Measurements from ENCODE around the gene PCYOX1L.

The PCYOX1L gene

DNA sequence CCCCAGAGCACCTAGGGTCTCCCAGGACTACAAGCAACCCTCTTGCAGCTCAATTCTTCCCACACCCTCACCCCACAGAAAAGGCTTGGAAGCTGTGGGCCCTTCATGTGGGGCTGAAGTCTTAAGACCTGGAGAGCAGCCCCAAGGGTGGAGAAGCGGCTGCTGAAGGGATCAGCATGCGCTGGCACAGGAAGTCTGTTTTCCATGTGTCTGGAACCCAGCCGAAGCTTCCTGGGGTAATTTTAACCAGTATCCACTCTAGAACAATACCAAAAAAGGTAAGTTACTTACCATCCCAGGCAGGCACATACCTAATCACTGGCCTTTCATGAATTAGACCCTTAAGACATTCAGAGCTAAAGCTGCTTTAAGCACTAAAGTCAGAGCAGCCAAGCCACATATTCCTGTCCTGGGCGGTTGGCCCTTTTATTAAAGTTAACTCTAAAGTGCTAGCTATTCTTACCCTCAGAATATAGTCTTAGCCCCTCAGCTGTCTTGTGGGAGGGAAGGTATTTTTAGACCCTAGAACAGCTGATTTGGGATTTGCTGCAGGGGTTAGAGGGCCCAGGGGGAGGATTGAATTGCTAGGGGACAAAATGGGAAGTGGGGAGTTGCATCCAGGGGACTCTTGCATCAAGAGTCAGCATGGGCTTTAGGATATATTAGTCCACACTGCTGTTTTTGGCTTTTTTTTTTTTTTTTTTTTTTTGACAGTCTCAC, 14.4 kb downstream of the PCYOX1L start:
- no peaks in the 10 kb centered on the region for H3K9me3 ChIP-seq (ENCODE audit: control insufficient read depth, low read length)
- H3K9ac ChIP-seq (ENCODE audit: low read length), result no peak overlapping the region
- no peaks in the 10 kb centered on the region for H3K27me3 ChIP-seq (ENCODE audit: control insufficient read depth, insufficient read depth, low read length)
- H3K4me3 ChIP-seq (ENCODE audit: low read length), result no peak overlapping the region
- peaks cover 6% of the 10 kb centered on the region for H3K4me1 ChIP-seq (ENCODE audit: control insufficient read depth, insufficient read depth, low read length)
- no peaks in the 10 kb centered on the region for H3K36me3 ChIP-seq (ENCODE audit: control insufficient read depth, insufficient read depth, low read length)

GRCh38 chr5:149372932-149373331, 15.1 kb downstream of the PCYOX1L start:
- H3K4me3 ChIP-seq (ENCODE audit: low read length), result no peak overlapping the region
- H3K27me3 ChIP-seq (ENCODE audit: control insufficient read depth, insufficient read depth, low read length), result no peaks in the 10 kb centered on the region
- no peaks in the 10 kb centered on the region for H3K36me3 ChIP-seq (ENCODE audit: control insufficient read depth, insufficient read depth, low read length)
- H3K9ac ChIP-seq (ENCODE audit: low read length), result no peak overlapping the region
- H3K9me3 ChIP-seq (ENCODE audit: control insufficient read depth, low read length), result no peaks in the 10 kb centered on the region
- H3K4me1 ChIP-seq (ENCODE audit: control insufficient read depth, insufficient read depth, low read length), result no peaks in the 10 kb centered on the region

GRCh38 chr5:149374303-149374702, 16.5 kb downstream of the PCYOX1L start:
- Histone ChIP-seq H3K36me3 (ENCODE audit: control insufficient read depth, insufficient read depth, low read length) (no peaks in the 10 kb centered on the region), H3K9ac (ENCODE audit: low read length) (no peak overlapping the region), H3K27me3 (ENCODE audit: control insufficient read depth, insufficient read depth, low read length) (no peaks in the 10 kb centered on the region), H3K9me3 (ENCODE audit: control insufficient read depth, low read length) (no peaks in the 10 kb centered on the region), H3K4me3 (ENCODE audit: low read length) (no peak overlapping the region), H3K4me1 (ENCODE audit: control insufficient read depth, insufficient read depth, low read length) (no peaks in the 10 kb centered on the region)

GRCh38 chr5:149374801-149375200, 17.0 kb downstream of the PCYOX1L start:
- Histone ChIP-seq H3K4me3 (ENCODE audit: low read length) (no peak overlapping the region), H3K9me3 (ENCODE audit: control insufficient read depth, low read length) (no peaks in the 10 kb centered on the region), H3K4me1 (ENCODE audit: control insufficient read depth, insufficient read depth, low read length) (no peaks in the 10 kb centered on the region), H3K9ac (ENCODE audit: low read length) (no peak overlapping the region), H3K27me3 (ENCODE audit: control insufficient read depth, insufficient read depth, low read length) (no peaks in the 10 kb centered on the region), H3K36me3 (ENCODE audit: control insufficient read depth, insufficient read depth, low read length) (no peaks in the 10 kb centered on the region)

DNA sequence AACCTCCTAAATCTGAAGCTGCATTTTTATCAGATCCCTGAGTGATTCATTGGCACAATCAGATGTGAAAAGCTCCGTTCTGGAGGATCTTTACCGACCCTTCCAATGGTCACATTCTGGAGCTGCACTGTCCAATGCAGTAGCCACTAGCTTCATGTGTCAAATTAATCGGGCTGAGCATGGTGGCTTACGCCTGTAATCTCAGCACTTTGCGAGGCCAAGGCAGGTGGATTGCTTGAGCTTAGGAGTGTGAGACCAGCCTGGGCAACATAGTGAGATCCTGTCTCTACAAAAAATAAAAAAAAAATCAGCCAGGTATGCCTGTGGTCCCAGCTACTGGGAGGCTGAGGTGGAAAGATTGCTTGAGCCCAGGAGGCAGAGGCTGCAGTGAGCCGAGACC, 17.6 kb downstream of the PCYOX1L start:
- Histone ChIP-seq H3K27me3 (ENCODE audit: control insufficient read depth, insufficient read depth, low read length) (no peaks in the 10 kb centered on the region), H3K9me3 (ENCODE audit: control insufficient read depth, low read length) (no peaks in the 10 kb centered on the region), H3K9ac (ENCODE audit: low read length) (no peak overlapping the region), H3K36me3 (ENCODE audit: control insufficient read depth, insufficient read depth, low read length) (no peaks in the 10 kb centered on the region), H3K4me3 (ENCODE audit: low read length) (no peak overlapping the region), H3K4me1 (ENCODE audit: control insufficient read depth, insufficient read depth, low read length) (no peaks in the 10 kb centered on the region)

DNA sequence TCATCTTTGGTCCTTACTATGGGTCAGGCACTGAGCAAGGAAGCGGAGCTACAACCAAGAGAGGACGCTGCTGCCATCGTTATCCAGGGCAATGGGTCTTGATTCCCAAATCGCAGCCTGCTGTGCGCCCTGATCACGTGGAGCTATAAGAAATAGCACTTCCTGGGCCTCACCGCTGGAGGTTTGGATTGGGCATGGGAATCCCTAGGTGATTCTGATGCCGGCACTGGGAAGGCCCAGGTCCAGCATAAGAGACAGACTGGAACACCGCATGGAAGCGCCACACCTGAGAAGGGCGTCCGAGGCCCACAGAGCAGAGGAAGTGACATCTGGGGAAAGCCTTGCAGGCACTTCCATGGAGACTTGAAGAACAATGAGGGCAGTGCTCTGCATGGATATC, 18.3 kb downstream of the PCYOX1L start:
- no peaks in the 10 kb centered on the region for H3K4me1 ChIP-seq (ENCODE audit: control insufficient read depth, insufficient read depth, low read length)
- H3K9ac ChIP-seq (ENCODE audit: low read length), result no peak overlapping the region
- H3K4me3 ChIP-seq (ENCODE audit: low read length), result no peak overlapping the region
- no peaks in the 10 kb centered on the region for H3K36me3 ChIP-seq (ENCODE audit: control insufficient read depth, insufficient read depth, low read length)
- no peaks in the 10 kb centered on the region for H3K9me3 ChIP-seq (ENCODE audit: control insufficient read depth, low read length)
- H3K27me3 ChIP-seq (ENCODE audit: control insufficient read depth, insufficient read depth, low read length), result no peaks in the 10 kb centered on the region

GRCh38 chr5:149376711-149377447, 19.0 kb downstream of the PCYOX1L start:
- Histone ChIP-seq H3K36me3 (ENCODE audit: control insufficient read depth, insufficient read depth, low read length) (no peaks in the 10 kb centered on the region), H3K4me3 (ENCODE audit: low read length) (no peak overlapping the region), H3K9ac (ENCODE audit: low read length) (no peak overlapping the region), H3K4me1 (ENCODE audit: control insufficient read depth, insufficient read depth, low read length) (peaks cover 4% of the 10 kb centered on the region), H3K27me3 (ENCODE audit: control insufficient read depth, insufficient read depth, low read length) (no peaks in the 10 kb centered on the region), H3K9me3 (ENCODE audit: control insufficient read depth, low read length) (no peaks in the 10 kb centered on the region)

DNA sequence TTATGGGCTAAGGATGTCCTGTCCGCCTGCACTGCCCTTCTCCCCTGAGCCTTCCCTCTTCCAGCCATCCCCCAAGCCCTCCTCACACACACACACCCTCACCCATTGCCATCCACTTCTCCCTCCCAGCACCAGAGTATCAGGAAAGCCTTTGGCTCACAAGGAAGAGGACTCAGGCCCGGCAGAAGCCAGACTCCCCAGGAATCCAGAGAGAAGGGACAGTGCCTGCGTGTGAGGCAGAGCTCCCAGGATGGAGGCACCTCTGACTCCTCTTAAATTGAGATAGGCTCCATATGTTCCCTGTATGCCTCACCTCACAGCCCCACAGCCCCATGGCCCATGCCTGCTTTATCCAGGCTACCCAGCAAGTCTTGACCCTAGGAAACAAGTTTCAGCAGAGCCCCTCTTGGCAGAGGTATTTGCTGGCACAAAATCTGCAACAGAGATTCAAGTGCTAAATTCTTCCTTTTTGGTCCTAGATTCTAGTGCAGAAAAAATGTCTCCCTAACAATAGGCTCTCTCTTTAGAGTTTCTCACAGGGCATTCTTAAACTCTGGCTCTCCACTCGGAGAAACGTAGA, 20.5 kb downstream of the PCYOX1L start:
- no peaks in the 10 kb centered on the region for H3K36me3 ChIP-seq (ENCODE audit: control insufficient read depth, insufficient read depth, low read length)
- no peaks in the 10 kb centered on the region for H3K9me3 ChIP-seq (ENCODE audit: control insufficient read depth, low read length)
- H3K27me3 ChIP-seq (ENCODE audit: control insufficient read depth, insufficient read depth, low read length), result no peaks in the 10 kb centered on the region
- H3K9ac ChIP-seq (ENCODE audit: low read length), result no peak overlapping the region
- no peak overlapping the region for H3K4me3 ChIP-seq (ENCODE audit: low read length)
- peaks cover 11% of the 10 kb centered on the region for H3K4me1 ChIP-seq (ENCODE audit: control insufficient read depth, insufficient read depth, low read length)

DNA sequence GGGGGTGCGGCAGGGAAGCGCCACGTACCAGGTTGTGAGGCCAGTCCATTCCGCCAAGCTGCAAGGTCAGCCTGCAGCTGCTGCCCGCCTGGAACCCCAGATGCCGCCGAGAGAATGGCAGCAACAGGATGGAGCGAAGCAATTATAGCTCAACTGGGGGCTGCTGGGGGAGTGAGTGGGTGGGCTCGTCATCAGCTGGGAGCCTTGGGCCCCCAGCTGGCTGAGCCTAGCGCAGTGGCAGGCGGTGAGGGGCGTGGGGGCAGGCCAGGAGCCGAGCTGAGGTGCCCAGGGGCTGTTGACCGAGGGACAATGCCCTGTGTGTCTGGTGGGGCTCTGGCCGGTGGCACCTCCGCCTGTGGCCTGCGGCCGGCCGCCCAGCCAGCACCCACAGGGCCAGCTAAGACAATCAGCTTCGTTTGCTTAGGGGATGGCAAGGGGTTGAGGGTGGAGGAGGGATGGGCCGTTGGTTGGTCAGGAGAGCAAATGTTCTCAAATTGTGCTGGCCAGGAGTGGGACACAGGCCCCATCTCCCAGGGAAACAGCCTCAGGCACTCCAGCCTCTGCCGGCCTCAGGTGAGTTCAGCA, 21.4 kb downstream of the PCYOX1L start, which contains the start of gene IL17B:
TSS of gene IL17B (minus strand) at position 116 of the 585 bp plus-strand sequence. CDS start at position 49, 67 bp downstream.
- Histone ChIP-seq H3K4me1 (ENCODE audit: control insufficient read depth, insufficient read depth, low read length) (peaks cover 11% of the 10 kb centered on the region), H3K9me3 (ENCODE audit: control insufficient read depth, low read length) (no peaks in the 10 kb centered on the region), H3K9ac (ENCODE audit: low read length) (no peak within 1 kb of the TSS), H3K27me3 (ENCODE audit: control insufficient read depth, insufficient read depth, low read length) (no peaks in the 10 kb centered on the region), H3K4me3 (ENCODE audit: low read length) (no peak within 1 kb of the TSS), H3K36me3 (ENCODE audit: control insufficient read depth, insufficient read depth, low read length) (no peaks in the 10 kb centered on the region)

GRCh38 chr5:149379818-149380374, 22.1 kb downstream of the PCYOX1L start:
- Histone ChIP-seq H3K4me3 (ENCODE audit: low read length) (no peak overlapping the region), H3K27me3 (ENCODE audit: control insufficient read depth, insufficient read depth, low read length) (no peaks in the 10 kb centered on the region), H3K9ac (ENCODE audit: low read length) (no peak overlapping the region), H3K36me3 (ENCODE audit: control insufficient read depth, insufficient read depth, low read length) (no peaks in the 10 kb centered on the region), H3K4me1 (ENCODE audit: control insufficient read depth, insufficient read depth, low read length) (peaks cover 11% of the 10 kb centered on the region), H3K9me3 (ENCODE audit: control insufficient read depth, low read length) (no peaks in the 10 kb centered on the region)

GRCh38 chr5:149380466-149381121, 22.7 kb downstream of the PCYOX1L start:
- H3K27me3 ChIP-seq (ENCODE audit: control insufficient read depth, insufficient read depth, low read length), result no peaks in the 10 kb centered on the region
- no peaks in the 10 kb centered on the region for H3K9me3 ChIP-seq (ENCODE audit: control insufficient read depth, low read length)
- H3K4me1 ChIP-seq (ENCODE audit: control insufficient read depth, insufficient read depth, low read length), result peaks cover 11% of the 10 kb centered on the region
- H3K9ac ChIP-seq (ENCODE audit: low read length), result no peak overlapping the region
- H3K4me3 ChIP-seq (ENCODE audit: low read length), result no peak overlapping the region
- H3K36me3 ChIP-seq (ENCODE audit: control insufficient read depth, insufficient read depth, low read length), result no peaks in the 10 kb centered on the region

All from mucosa of stomach (tissue), 1 donor.